NB4 (cell line): ENCODE measurements around the gene PLA2R1.

Experiments
- MYC ChIP-seq: IDR thresholded peaks from 2 replicates; pipeline ENCODE4 v1.6.1; 2011; ENCODE audit warnings: low read depth, low read length
- POLR2A ChIP-seq: IDR thresholded peaks from 2 replicates; pipeline ENCODE4 v1.6.1; 2011; ENCODE audit warnings: mild to moderate bottlenecking; ENCODE audit not compliant: insufficient read length; ENCODE audit errors: extremely low read depth
- TF ChIP-seq, protein P1 (sequence below): IDR thresholded peaks from one replicate; pipeline ENCODE4 v1.5.1; 2012; ENCODE audit warnings: low read depth, low read length
- TF ChIP-seq, protein P2 (sequence below): IDR thresholded peaks from 2 replicates; pipeline ENCODE4 v1.6.1; 2011; ENCODE audit warnings: low read depth, low read length

DNA sequence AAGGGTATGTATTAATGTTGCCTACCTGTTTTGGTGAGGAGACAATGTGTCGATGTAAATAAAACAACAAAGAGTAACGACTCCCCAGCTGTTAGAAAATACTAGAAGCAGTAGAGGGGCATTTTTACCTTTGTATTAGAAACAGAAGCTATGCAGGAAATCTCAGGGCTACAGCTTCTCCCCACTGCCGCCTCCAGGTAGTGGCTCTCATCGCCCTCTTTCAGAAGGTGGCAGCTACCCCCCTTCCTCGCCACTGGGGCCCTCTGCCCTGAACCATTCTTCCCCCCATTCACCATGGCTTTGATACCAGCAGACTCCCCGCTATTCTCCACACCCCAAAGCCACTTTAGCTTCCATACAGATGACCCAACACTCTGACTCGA is 6.7 kb downstream of the PLA2R1 start:
- TF ChIP-seq MYC (no peak), POLR2A (no peak)
- TF ChIP-seq, protein P1, sequence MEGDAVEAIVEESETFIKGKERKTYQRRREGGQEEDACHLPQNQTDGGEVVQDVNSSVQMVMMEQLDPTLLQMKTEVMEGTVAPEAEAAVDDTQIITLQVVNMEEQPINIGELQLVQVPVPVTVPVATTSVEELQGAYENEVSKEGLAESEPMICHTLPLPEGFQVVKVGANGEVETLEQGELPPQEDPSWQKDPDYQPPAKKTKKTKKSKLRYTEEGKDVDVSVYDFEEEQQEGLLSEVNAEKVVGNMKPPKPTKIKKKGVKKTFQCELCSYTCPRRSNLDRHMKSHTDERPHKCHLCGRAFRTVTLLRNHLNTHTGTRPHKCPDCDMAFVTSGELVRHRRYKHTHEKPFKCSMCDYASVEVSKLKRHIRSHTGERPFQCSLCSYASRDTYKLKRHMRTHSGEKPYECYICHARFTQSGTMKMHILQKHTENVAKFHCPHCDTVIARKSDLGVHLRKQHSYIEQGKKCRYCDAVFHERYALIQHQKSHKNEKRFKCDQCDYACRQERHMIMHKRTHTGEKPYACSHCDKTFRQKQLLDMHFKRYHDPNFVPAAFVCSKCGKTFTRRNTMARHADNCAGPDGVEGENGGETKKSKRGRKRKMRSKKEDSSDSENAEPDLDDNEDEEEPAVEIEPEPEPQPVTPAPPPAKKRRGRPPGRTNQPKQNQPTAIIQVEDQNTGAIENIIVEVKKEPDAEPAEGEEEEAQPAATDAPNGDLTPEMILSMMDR: no peak
- TF ChIP-seq, protein P2, sequence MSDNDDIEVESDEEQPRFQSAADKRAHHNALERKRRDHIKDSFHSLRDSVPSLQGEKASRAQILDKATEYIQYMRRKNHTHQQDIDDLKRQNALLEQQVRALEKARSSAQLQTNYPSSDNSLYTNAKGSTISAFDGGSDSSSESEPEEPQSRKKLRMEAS: no peak
